Medulla oblongata (tissue), 1 donor: Measurements from ENCODE around the gene DGCR2.
"Not testable (repeated sequence)": the region's sequence is repeated elsewhere in the genome, so short reads cannot be mapped to it uniquely, and the experiment has no call there.

Source experiments
- DNase-seq: peaks from one replicate; pipeline ENCODE4 v3.0.0-alpha.2; 2015; ENCODE audit errors: extremely low spot score

DGCR2 gene

DNA sequence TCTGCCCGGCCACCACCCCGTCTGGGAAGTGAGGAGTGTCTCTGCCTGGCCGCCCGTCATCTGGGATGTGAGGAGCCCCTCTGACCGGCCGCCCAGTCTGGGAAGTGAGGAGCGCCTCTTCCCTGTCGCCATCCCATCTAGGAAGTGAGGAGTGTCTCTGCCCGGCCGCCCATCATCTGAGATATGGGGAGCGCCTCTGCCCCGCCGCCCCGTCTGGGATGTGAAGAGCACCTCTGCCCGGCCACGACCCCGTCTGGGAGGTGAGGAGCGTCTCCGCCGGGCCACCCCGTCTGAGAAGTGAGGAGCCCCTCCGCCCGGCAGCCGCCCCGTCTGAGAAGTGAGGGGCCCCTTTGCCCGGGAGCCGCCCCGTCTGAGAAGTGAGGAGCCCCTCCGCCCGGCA lies 38.1 kb downstream of the DGCR2 start:
- DNase-seq = not testable (repeated sequence)

DNA sequence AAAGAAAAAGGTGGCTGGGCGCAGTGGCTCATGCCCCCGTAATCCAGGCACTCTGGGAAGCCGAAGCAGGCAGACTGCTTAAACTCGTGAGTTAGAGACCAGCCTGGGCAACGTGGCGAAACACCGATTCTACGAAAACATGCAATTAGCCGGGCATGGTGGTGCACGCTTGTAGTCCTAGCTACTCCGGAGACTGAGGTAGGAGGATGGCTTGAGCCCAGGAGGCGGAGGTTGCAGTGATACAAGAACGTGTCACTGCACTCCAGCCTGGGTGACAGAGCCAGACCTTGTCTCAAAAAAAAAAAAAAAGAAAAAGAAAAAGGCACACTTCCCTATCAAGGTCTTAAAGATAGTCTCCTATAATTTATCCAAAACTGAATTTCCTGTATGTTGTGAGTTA lies 39.4 kb downstream of the DGCR2 start:
- no peak for DNase-seq

DNA sequence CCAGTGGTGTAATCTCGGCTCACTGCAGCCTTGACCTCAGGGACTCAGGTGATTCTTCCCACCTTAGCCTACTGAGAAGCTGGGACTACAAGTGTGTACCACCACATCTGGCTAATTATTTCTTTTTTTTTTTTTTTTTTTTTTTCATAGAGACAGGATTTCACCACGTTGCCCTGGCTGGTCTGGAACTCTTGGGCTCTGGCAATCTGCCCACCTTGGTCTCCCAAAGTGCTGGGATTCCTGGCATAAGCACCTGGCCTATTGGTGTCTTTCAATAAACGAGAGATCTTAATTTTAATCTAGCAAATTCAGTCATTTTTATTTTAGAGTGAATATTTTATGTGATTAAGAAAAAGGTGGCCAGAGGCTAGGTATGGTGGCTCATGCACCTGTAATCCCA lies 40.1 kb downstream of the DGCR2 start:
- no peak for DNase-seq

DNA sequence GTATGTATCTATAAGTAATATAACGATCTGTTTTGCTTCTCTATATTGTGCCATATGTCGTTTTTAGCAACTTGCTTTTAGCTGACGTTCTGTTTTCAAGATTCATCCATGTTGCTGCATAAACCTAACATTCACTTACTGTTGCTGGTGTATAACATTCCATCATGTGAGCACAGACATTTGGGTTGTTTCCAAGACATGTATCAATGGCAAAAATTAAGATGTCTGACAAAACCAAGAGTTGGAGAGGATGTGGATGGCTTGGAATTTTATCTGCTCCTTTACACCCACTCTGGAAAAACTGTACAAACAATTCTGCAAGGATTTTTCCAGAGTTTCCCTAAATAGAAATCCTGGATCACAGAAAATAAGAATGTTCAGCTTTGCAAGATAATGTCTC lies 40.9 kb downstream of the DGCR2 start:
- no peak for DNase-seq

DNA sequence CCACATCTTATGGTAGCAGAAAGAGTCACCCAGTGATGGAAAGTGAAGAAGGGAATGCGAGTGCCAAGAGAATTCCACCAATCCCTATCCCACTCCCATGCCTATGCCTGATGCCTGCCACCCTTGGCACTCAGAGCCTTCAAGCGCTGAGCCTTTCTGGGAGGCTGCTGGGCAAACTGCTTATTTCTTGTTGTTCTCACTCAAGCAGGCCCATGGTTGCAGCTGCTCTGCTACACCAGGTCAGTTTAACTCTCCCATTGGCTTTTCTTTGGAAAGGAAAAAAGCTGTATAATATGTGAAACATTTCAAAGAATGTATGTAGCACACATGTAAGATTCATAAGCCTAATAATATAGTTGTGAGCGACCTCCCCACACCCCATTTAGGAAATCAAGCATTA lies 41.4 kb downstream of the DGCR2 start:
- DNase-seq = no peak

DNA sequence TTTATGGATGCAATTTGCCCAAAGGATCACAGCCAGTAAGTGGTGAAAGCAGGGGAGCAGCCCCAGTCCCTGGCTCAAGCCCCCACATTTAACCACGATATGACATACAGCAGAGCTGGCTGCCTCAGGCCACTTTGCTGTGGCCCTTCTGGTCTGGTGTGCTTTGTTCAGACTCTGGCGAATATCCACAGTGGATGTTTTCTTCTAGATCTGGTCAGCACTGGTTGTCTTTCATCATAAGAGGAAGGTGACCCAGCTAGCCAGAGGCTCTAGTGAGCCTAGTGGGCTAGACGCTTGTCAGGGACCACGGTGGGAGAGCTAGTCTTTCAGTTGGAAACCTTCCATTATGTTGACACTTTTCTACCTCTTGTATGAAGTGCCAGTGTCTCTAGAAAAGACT lies 42.5 kb downstream of the DGCR2 start:
- DNase-seq = peak; percentile 20

DNA sequence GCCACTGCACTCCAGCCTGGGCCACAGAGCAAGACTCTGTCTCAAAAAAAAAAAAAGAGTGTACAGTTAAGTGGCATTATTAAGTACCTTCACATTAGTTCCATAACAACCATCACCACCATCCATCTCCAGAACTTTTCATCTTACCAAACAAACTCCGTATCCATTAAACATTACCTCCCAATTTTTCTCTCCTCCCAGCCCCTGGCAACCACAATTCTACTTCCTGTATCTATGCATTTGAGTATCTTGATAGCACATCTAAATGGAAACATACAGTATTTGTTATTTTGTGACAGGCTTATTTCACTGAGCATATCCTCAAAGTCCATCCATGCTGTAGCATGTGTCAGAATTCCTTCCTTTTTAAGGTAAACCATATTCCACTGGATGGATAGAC lies 46.8 kb downstream of the DGCR2 start:
- no peak for DNase-seq

DNA sequence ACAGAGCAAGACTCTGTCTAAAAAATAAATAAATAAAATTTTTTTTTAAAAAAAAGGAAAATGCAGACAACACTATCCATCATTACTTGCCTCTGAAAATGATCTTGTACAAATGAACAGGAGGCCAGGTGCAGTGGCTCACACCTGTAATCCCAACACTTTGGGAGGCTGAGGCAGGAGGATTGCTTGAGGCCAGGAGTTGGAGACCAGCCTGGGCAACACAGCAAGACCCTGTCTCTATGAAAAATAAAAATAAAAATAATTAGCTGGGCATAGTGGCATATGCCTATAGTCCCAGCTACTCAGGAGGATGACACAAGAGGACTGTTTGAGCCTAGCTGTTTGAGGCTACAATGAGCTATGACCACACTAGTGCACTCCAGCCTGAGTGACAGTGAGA lies 49.4 kb downstream of the DGCR2 start:
- DNase-seq = not testable (repeated sequence)

DNA sequence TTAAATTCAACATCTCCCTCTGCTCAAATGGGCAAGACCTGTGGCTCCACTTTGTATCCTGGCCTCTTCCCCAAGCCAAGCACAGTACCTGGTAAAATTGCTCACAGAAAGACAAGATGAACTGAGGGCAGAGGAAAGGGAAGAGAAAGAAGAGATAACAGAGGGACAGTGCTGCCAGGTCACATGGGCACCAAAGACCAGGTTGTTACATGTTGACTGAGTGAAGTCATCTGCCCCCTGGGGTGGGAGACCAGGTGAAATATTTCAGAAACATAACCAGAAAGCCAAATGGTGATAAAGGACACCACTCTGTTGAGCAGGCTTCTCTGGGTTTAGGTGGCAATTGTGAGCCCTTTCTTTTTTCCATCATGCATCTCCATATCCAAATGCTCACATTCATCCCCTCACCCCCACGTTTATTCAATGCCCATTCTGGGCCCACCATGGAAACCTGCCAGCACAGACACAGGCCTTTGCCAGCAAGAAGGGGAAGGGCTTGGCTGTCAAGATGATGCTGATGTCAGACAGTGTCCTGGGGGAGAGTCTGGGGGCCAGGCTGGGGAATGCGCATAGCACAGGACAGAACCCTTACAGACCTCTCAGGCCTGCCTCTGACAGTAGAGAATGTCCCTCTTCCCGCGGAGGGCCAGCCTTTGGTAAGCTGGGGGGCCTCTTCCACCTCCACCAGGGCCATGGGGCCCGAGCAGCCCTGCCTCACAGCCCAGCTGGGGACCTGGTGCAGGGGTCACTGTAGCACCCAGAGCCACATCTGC lies 51.6 kb downstream of the DGCR2 start:
- DNase-seq = no peak

DNA sequence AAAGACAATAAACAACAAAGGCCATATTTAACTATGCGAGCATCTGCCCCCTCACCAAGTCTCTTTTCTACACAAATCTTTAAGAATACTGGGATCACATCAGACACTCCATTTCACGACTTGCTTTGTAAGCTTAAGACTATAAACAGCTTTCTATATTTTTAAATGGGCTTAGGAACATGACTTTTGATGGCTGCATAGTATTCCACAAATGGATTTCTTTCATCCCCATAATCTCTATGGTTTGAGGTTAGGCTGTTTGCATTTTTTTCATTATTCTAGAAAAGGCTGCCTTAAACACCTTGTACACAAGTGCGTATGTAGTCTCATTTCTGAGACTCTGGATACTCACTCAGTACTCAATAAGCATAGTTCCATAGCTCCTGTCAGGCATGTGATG lies 52.8 kb downstream of the DGCR2 start:
- no peak for DNase-seq

DNA sequence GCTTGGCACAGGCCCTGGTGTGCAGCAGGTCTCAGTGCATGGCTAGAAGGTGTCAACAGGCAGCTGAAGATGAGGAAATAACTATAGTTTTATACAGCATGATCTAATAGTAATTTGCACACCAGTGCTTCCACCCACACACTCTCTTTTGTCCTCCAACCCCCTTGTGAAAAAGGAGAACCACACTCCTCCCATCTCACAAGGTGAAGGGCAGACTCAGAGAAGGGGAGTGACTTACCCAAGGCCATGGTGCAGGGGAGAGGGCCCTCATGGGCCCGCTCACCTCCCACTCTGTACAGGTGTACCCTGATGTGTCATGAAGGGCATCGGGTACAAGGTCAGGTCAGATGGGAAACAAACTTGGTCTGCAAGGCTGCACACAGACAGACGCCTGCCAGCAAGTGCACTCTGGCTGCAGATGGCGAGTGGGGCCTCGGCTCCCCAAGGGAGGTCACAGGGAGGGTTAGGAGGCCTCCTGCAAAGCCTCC lies 53.4 kb downstream of the DGCR2 start:
- DNase-seq = no peak

DNA sequence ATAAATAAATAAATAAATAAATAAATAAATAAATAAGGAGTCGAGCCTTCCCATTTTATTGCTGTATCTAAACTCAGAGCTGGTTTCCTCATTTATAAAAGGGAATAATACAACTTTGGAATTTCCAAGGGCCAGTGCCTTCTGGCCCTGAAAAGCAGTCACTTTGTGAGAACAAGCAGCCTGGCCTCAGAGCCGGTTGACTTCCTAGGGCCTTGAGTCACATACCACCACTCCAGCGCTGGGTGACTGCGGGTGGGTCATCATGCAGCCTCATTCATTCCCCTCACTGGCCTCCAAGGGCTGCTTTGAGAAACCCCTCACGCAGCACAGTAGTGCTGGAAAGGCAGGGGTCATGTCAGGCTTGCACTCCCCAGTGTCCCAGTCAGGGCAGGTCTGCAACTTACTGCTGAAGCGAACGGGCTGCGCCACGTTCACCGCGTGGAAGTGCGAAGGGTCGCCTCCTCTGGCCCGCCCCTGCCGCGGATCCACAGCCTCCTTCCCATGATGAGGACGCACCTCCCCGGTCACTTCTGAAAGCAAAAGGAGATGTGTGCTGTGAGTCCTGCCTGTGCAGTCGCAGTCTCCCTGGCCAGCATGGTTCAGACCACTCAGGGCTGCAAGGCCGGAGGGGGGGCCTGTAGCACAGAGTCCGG lies 54.4 kb downstream of the DGCR2 start:
- DNase-seq = no peak

DNA sequence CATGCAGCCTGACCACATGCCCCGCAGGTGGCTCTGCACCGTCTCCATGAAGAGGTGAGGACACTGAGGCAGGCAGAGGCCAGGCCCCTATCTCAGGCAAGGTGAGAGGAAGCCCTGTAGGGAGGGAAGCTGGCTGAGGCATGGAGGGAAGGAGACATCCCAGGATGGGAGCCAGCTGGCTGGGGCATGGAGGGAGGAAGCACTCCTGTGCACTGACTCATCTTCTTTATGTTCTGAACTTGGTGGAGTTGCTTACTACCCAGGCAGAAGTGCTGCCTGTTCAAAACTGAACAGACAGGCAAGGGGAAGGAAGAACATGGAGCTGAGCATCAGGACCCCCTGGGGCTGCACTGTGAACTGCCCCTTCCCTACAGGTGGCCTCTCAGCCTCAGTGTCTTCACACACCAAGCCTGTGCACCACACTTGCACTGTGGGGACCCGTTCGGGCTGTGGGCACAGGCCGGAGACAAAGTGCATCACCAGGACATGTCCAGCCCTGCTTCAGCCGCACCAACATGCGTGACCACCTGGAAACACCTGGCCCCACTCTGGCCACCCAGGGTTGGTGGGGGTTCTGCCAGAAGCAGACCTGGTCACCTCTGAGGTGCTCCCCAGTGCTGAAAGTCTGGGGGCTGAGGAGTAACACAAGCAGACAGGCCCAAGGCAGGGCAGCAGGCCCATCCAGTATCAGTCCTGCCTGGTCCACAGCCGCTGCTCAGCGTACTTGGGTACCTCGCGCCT lies 55.5 kb downstream of the DGCR2 start:
- no peak for DNase-seq

DNA sequence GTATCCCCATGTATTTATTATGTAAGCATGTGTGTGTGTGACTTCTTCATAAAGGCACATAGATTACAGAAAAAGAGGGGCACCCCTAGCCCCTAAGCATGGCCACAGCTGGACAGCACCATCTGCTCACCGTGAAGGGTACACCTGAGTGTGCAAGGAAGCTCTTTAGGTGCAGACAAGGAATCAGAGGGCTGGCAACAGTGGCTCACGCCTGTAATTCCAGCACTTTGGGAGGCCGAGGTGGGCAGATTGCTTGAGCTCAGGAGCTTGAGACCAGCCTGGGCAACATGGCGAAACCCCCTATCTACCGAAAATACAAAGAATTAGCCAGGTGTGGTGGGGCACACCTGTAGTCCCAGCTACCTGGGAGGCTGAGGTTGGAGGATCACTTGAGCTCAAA lies 56.3 kb downstream of the DGCR2 start:
- no peak for DNase-seq

DNA sequence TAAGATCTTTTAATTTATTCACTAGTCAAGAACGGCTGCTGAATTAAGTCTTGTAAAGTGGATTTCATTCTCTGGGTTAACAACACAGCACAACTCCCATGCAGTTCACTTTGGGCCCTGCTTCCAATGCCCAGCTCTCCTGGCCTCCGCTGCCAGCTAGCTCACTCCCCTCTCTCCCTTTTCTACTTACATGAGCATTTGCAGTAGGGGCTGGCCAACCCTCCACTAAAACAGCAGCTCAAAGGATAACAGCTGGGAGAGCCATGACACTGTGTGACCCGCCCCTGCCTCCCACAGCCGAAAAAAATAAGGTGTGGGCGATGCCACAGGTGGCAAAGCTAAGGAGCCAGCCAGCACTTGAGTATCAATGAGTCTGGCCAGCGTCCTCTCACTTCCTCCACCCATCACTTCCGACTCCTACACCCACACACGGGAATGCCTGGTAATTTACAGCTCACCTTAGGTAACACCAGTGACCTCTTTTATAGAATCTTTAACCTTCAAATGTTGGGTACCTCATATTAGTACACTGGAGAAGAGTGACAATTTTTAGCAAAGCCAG lies 56.8 kb downstream of the DGCR2 start:
- no peak for DNase-seq

DNA sequence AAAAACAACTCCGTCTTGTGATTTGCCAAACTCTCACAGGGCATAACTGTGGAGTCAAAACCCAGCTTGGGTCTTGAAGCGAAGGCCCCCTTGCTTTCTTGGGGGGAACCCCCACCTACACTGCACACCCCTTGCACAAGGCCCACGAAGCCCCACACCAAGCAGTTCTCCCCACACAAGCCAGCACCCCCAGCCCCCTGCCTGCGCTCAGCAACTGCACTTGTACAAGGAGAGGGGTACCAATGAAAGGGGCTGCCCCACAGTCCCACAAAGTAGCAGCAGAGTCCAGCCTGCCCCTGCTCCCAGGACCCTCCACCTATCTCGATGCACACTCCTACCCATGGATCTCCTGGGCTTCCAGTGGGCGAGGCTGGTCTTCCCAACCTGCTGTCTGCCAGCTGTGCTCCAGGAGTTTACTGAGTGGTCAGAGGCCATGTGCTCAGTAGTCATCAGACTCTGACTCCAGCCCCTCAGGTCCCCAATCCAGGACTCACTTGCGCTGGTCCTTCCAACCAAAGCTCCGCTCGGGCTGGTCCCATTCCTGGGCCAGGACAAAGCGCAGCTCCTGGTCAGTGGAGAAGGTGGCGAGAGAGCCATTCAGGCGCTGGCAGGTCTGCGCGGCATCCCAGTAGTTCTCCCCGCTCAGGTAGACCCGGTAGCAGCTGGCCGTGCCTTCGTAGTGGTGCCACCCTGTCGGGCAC lies 57.7 kb downstream of the DGCR2 start:
- DNase-seq = no peak

DNA sequence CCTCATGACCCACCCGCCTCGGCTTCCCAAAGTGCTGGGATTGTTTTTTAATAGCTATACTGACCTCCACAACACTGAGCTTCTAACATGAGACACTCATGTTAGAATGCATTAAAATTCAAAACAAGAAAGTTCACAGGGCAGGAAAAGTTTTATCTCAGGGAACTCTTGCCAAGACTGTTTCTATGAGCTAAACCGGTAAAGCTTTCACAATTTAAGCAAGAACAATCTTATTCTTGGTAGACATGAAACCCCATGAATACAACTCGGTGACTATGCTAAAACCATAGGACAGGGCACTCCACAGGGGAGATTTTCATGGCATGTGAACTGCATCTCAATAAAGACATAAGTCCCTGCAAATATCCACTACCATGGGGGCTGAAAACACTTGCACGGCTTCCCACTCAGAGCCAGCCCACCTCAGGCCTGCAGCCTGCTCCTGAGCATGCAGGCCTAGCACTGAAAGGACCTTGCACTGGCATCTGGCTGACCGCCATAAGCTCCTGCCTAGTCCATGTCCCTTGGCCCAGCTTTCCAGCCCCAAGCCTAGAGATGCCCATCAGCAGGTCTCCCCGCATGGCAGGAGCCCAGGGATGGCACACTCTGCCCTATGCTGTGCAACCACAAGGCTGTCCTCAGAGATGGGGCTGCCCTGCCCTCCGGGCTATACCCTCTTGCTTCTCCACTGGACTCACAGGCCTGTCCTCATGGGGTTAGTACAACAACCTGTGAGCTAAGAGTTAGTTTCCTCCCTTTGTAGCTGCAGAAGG lies 58.4 kb downstream of the DGCR2 start:
- peak; percentile 12 for DNase-seq

DNA sequence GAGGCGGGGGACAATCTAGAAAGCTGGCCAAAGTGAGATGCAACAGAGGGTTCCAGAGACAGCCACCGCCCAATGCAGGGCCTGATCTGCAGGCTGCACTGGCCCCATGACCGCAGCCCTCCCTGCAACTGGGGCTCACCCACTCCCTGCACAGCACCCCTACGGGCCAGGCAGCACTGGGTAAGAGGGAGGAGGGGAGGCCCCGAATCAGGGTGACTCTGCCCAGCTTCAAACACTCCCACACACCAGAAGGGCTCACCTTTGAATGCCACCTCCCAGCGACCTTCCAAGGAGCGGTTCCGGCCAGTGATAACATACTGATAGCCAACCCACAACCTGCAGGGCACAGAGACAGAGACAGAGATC lies 59.3 kb downstream of the DGCR2 start:
- no peak for DNase-seq

DNA sequence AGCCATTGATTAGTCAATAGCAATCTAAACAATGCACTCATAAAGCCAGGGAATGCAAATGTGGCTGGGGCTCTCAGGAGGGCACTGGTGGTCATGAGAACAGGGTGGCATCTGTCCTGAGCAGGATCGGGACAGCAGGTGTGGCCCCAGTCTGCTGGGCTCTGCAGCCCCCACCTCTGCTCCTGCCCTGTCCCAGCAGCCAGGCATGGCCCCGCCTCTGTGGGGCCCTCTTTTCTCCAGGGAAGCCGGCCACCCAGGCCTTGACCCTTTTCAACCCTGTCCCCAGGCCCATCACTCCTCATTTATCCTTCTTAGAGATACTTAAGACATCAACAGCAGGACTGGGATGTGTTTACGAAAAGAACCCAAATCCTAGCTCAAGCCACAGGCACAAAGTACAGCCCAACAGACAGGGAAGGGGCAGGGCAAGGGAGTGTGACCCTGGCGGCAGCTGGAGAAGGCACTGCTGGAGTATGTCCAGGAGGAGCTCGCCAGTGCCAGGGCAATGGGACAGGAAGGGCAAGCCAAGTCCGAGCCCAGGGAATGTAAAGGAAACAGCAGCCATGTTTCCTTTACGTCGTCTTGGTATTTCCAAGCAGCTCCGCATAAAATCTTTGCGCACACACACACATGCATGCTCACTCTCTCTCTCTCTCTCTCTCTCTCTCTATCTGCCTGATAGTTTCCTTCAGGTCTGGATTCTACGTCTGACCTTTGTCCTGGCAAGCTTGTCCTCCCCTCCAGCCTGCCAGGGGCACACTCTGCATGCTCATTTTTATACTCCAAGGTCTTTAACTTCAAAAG lies 59.9 kb downstream of the DGCR2 start:
- no peak for DNase-seq

DNA sequence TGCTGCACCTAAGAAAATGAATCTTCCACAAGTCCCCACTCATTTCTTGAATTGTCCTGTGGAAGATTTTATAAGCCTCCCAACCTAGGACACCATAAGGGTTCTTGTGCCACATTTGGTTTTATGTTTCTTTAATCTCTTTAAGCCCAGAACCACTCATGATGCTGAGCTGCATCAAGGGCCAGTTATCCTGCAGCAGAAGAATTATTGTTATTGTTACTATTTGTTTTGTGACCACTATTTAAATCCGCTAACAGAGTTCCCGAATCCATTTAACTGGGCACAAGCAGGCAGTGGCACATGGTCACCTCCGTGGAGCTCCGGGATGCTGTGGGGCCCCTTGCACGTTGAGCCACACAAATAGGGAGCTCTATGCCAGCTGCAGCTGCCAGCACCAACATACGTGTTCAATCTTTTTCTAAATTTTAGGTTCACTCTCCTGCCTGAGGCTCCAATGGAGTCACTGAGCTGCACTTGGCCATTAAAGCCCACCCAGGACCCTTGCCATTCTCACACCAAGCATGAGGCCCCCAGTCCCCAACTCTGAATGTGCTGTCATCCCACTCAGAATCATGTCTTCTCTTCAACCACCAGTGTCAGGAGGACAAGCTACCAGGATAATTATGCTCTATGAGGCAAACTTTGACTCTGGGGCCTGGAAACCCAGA lies 60.6 kb downstream of the DGCR2 start:
- no peak for DNase-seq
